ENCODE results near the gene CLEC18A.

DNA sequence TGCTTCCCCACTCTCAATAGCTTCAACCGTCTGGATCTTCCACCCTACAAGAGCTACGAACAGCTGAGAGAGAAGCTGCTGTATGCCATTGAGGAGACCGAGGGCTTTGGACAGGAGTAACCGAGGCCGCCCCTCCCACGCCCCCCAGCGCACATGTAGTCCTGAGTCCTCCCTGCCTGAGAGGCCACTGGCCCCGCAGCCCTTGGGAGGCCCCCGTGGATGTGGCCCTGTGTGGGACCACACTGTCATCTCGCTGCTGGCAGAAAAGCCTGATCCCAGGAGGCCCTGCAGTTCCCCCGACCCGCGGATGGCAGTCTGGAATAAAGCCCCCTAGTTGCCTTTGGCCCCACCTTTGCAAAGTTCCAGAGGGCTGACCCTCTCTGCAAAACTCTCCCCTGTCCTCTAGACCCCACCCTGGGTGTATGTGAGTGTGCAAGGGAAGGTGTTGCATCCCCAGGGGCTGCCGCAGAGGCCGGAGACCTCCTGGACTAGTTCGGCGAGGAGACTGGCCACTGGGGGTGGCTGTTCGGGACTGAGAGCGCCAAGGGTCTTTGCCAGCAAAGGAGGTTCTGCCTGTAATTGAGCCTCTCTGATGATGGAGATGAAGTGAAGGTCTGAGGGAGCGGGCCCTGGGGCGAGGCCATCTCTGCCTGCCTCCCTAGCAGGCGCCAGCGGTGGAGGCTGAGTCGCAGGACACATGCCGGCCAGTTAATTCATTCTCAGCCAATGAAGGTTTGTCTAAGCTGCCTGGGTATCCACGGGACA, 11.1 kb upstream of the CLEC18A start:
- TF ChIP-seq POLR2A (IDR thresholded peaks at IDR 0.05) = no peak
- TF ChIP-seq, protein P1, sequence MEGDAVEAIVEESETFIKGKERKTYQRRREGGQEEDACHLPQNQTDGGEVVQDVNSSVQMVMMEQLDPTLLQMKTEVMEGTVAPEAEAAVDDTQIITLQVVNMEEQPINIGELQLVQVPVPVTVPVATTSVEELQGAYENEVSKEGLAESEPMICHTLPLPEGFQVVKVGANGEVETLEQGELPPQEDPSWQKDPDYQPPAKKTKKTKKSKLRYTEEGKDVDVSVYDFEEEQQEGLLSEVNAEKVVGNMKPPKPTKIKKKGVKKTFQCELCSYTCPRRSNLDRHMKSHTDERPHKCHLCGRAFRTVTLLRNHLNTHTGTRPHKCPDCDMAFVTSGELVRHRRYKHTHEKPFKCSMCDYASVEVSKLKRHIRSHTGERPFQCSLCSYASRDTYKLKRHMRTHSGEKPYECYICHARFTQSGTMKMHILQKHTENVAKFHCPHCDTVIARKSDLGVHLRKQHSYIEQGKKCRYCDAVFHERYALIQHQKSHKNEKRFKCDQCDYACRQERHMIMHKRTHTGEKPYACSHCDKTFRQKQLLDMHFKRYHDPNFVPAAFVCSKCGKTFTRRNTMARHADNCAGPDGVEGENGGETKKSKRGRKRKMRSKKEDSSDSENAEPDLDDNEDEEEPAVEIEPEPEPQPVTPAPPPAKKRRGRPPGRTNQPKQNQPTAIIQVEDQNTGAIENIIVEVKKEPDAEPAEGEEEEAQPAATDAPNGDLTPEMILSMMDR (IDR thresholded peaks at IDR 0.05) = no peak

All from testis (tissue), 2 donors.